Keratinocyte (primary cell): ENCODE results near the gene ARL4C. TPM values are rescaled to one million over a fixed set of nuclear protein-coding genes. Genes with fewer than 3 reads are reported as not detected.

Experiments used
- DNase-seq: peaks from one replicate; pipeline ENCODE4 v3.0.0-alpha.2; 2011; ENCODE audit warnings: low read depth, missing footprints, low spot score
- FAIRE-seq: peaks from 2 replicates; lab custom pipeline; 2011; peaks lifted over from hg19 to GRCh38; lab: Jason Lieb, UNC
- H2AFZ ChIP-seq: 2 replicates; pipeline ENCODE4 v1.6.0; 2012; ENCODE audit warnings: low read length, control low read depth, inconsistent platforms; ENCODE audit not compliant: control insufficient read depth
- H3K27ac ChIP-seq: 2 replicates; pipeline ENCODE4 v1.5.1; 2011; ENCODE audit warnings: low read length; ENCODE audit not compliant: control insufficient read depth, insufficient read depth
- H3K27me3 ChIP-seq: 3 replicates; pipeline ENCODE4 v1.6.0; 2011; ENCODE audit warnings: low read length; ENCODE audit not compliant: control insufficient read depth, insufficient read depth; ENCODE audit errors: extremely low read depth
- H3K36me3 ChIP-seq, 2 experiments: 2 replicates in 1 of 2; 3 replicates in 1 of 2; pipeline ENCODE4 v1.5.1; 2011; ENCODE audit warnings: low read length in 2 of 2, mild to moderate bottlenecking in 1 of 2; ENCODE audit not compliant: control insufficient read depth in 2 of 2, insufficient read depth in 2 of 2; ENCODE audit errors: extremely low read depth in 1 of 2
- H3K4me1 ChIP-seq: 3 replicates; pipeline ENCODE4 v1.5.1; 2011; ENCODE audit warnings: low read length; ENCODE audit not compliant: control insufficient read depth, insufficient read depth; ENCODE audit errors: extremely low read depth
- H3K4me2 ChIP-seq: 3 replicates; pipeline ENCODE4 v1.6.0; 2011; ENCODE audit warnings: low read depth, low read length; ENCODE audit not compliant: control insufficient read depth, insufficient read depth; ENCODE audit errors: extremely low read depth
- H3K4me3 ChIP-seq, 3 experiments: fragments of 200-600 bp in 1 of 3; sonication (generic) in 1 of 3; 2 replicates in 2 of 3; 3 replicates in 1 of 3; pipeline ENCODE4 v1.5.1; 2011 to 2016; ENCODE audit warnings: low read length in 3 of 3, mild to moderate bottlenecking in 3 of 3, control low read depth in 2 of 3, inconsistent platforms in 1 of 3, low read depth in 1 of 3, mixed read lengths in 1 of 3, mixed run types in 1 of 3, moderate library complexity in 1 of 3; ENCODE audit not compliant: control insufficient read depth in 2 of 3, insufficient read depth in 2 of 3; ENCODE audit errors: extremely low read depth in 1 of 3
- H3K79me2 ChIP-seq: 2 replicates; pipeline ENCODE4 v1.6.0; 2012; ENCODE audit warnings: low read length; ENCODE audit not compliant: control insufficient read depth, insufficient read depth
- H3K9ac ChIP-seq: 3 replicates; pipeline ENCODE4 v1.6.0; 2011; ENCODE audit warnings: low read length; ENCODE audit not compliant: control insufficient read depth, insufficient read depth; ENCODE audit errors: extremely low read depth
- H3K9me1 ChIP-seq: 3 replicates; pipeline ENCODE4 v1.6.0; 2011; ENCODE audit warnings: low read length; ENCODE audit not compliant: control insufficient read depth, insufficient read depth; ENCODE audit errors: extremely low read depth
- H3K9me3 ChIP-seq: 2 replicates; pipeline ENCODE4 v1.5.1; 2012; ENCODE audit warnings: low read depth, low read length; ENCODE audit not compliant: control insufficient read depth
- H4K20me1 ChIP-seq: 3 replicates; pipeline ENCODE4 v1.6.0; 2011; ENCODE audit warnings: low read length; ENCODE audit not compliant: control insufficient read depth, insufficient read depth; ENCODE audit errors: extremely low read depth
- CTCF ChIP-seq, 3 experiments: IDR thresholded peaks in 1 of 3; conservative IDR thresholded peaks in 1 of 3; optimal IDR thresholded peaks in 1 of 3; 2 replicates in 2 of 3; 3 replicates in 1 of 3; pipeline versions ENCODE3 to v1.5.1; 2011; ENCODE audit warnings: low read length in 3 of 3, mild to moderate bottlenecking in 3 of 3, moderate library complexity in 2 of 3, control low read depth in 1 of 3, inconsistent platforms in 1 of 3; ENCODE audit not compliant: insufficient read depth in 2 of 3; ENCODE audit errors: extremely low read depth in 1 of 3
- EZH2 ChIP-seq: IDR thresholded peaks from one replicate; pipeline ENCODE4 v1.6.1; 2012; ENCODE audit warnings: inconsistent platforms, mild to moderate bottlenecking, low read length, moderate library complexity
- dilution Hi-C: fragments of 300-500 bp; cut with MboI; formaldehyde crosslinking; loops from one replicate; pipeline ENCODE4 v1.7.0; 2020; ENCODE audit warnings: low sequenced_read_pairs; ENCODE audit not compliant: extremely low pct_ligation_motif_present
- polyA plus RNA-seq, 5 experiments: library from polyadenylated mRNA; depleted of rRNA in 3 of 5; stranded (reverse) in 3 of 5; stranded (forward) in 1 of 5; unstranded in 1 of 5; fragments of >200 nt; gene quantifications; 1 replicate in 1 of 5; 2 replicates in 3 of 5; 3 replicates in 1 of 5; pipeline versions ENCODE4 v1.2.1 to v1.2.3, GENCODE V29; 2011 to 2012; ENCODE audit warnings: missing spikeins in 2 of 5, low read depth in 1 of 5, low replicate concordance in 1 of 5

ARL4C gene
- polyA plus RNA-seq, 1 donor (not counting 4 experiments of a cell fraction or from before 2014, with no cell fraction given) = 79.5 TPM

GRCh38 chr2:234500394-234501006 lies 3.6 kb upstream of the ARL4C start:
- Histone ChIP-seq H3K9me1 (no peaks in the 10 kb centered on the region), H3K9ac (no peak overlapping the region), H2AFZ (no peak overlapping the region), H3K27me3 (no peaks in the 10 kb centered on the region), H3K27ac (no peak overlapping the region), H3K4me3 (no peak overlapping the region), H4K20me1 (no peaks in the 10 kb centered on the region), H3K4me1 (peaks cover 15% of the 10 kb centered on the region), H3K4me2 (no peak overlapping the region), H3K9me3 (no peaks in the 10 kb centered on the region), H3K79me2 (peaks cover 12% of the 10 kb centered on the region), H3K36me3 (peaks cover 1 to 5% of the 10 kb centered on the region in 2 experiments)
- DNase-seq (no peak), FAIRE-seq (peak; percentile 73)
- dilution Hi-C loops = loop anchor here (25.0 kb wide), 1 partner anchor 538 kb away; no protein-coding TSS in a partner anchor
- no peak for TF ChIP-seq EZH2
- peak; percentile 60 to 75 (median 69) for TF ChIP-seq CTCF (optimal IDR thresholded peaks at IDR 0.05 in 1 of 3, IDR thresholded peaks at IDR 0.05 in 1 of 3, conservative IDR thresholded peaks at IDR 0.05 in 1 of 3; ENCODE audit: extremely low read depth in 1 of 3, insufficient read depth in 2 of 3, low read length in 3 of 3)

- FAIRE-seq = no peak
- dilution Hi-C loops = no loop called here
- peaks cover 7 to 19% of the 10 kb centered on the region in 2 experiments for H3K36me3 ChIP-seq
- no peak overlapping the region for H2AFZ ChIP-seq
- no peak for DNase-seq
- peaks cover 7% of the 10 kb centered on the region for H4K20me1 ChIP-seq
- no peaks in the 10 kb centered on the region for H3K9me1 ChIP-seq
- peak overlapping the region; percentile 41 for H3K27ac ChIP-seq
- peaks cover 40% of the 10 kb centered on the region for H3K79me2 ChIP-seq
- peak overlapping the region; percentile 72 for H3K9ac ChIP-seq
- H3K4me1 ChIP-seq = peaks cover 13% of the 10 kb centered on the region
- TF ChIP-seq EZH2 (no peak), CTCF (optimal IDR thresholded peaks at IDR 0.05 in 1 of 3, IDR thresholded peaks at IDR 0.05 in 1 of 3, conservative IDR thresholded peaks at IDR 0.05 in 1 of 3; ENCODE audit: extremely low read depth in 1 of 3, insufficient read depth in 2 of 3, low read length in 3 of 3) (no peak)
- no peaks in the 10 kb centered on the region for H3K9me3 ChIP-seq
- H3K27me3 ChIP-seq = no peaks in the 10 kb centered on the region
- peak overlapping the region in 2 of 3 experiments; percentile 38 to 43 for H3K4me3 ChIP-seq
- peak overlapping the region; percentile 54 for H3K4me2 ChIP-seq
Measured at GRCh38 chr2:234497594-234498235, 834 bp upstream of the ARL4C start.
